Measurements from ENCODE around the gene BCKDHA.

DNA sequence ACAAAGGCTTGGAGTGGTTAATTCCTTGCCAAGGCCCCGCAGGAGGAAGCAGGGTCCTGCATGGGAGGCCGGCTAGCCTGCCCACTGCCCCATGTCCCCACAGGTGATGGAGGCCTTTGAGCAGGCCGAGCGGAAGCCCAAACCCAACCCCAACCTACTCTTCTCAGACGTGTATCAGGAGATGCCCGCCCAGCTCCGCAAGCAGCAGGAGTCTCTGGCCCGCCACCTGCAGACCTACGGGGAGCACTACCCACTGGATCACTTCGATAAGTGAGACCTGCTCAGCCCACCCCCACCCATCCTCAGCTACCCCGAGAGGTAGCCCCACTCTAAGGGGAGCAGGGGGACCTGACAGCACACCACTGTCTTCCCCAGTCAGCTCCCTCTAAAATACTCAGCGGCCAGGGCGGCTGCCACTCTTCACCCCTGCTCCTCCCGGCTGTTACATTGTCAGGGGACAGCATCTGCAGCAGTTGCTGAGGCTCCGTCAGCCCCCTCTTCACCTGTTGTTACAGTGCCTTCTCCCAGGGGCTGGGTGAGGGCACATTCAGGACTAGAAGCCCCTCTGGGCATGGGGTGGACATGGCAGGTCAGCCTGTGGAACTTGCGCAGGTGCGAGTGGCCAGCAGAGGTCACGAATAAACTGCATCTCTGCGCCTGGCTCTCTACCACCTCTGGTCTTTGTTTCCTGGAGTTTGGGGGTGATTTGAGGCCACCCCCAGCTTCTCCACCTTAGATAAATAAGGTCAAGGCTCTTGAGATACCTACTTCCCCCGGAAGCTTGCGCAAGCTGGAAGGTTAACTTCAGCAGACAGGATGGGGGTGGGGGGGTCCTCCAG is 26.9 kb downstream of the BCKDHA start:
- TF ChIP-seq JUND (IDR thresholded peaks at IDR 0.05) (no peak), SIN3A (IDR thresholded peaks at IDR 0.05; ENCODE audit: borderline replicate concordance, low read depth, low read length) (no peak), TAF1 (IDR thresholded peaks at IDR 0.05; ENCODE audit: borderline replicate concordance, low read depth, low read length) (no peak), SMC3 (IDR thresholded peaks at IDR 0.05; ENCODE audit: low read depth, low read length) (no peak), EP300 (IDR thresholded peaks at IDR 0.05; ENCODE audit: borderline replicate concordance in 1 of 2, low read depth in 1 of 2, low read length in 1 of 2) (no peak), CTCF (IDR thresholded peaks at IDR 0.05) (no peak), RCOR1 (IDR thresholded peaks at IDR 0.05; ENCODE audit: low read length) (no peak), POLR2AphosphoS5 (IDR thresholded peaks at IDR 0.05; ENCODE audit: low read depth, low read length) (no peak), REST (IDR thresholded peaks at IDR 0.05; ENCODE audit: low read depth, low read length) (no peak), USF2 (IDR thresholded peaks at IDR 0.05; ENCODE audit: borderline replicate concordance, low read depth, low read length) (no peak), EZH2phosphoT487 (IDR thresholded peaks at IDR 0.05; ENCODE audit: borderline replicate concordance, low read depth) (no peak)
